Measurements from ENCODE around the gene TBXA2R.

TBXA2R gene

DNA sequence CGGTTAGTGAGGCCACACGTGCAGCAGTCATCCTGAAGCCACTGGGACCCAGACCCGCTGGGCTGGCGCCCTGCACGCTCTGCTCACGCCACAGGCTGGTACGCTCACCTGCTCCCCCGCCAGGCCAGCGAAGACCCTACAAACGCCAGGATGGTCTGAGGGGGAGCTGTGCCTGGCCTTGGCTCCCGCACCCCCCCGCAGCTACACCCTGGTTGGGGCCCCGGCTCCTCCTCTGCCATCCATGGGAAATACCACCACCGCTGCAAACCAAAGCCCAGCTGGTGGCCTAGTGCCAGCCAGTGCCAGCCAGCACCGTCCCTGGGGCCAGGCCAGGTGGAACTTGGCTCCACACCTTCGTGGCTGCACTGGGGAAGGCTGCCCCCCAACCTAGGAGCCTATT is 43.2 kb upstream of the TBXA2R start:
- TF ChIP-seq, protein P1, sequence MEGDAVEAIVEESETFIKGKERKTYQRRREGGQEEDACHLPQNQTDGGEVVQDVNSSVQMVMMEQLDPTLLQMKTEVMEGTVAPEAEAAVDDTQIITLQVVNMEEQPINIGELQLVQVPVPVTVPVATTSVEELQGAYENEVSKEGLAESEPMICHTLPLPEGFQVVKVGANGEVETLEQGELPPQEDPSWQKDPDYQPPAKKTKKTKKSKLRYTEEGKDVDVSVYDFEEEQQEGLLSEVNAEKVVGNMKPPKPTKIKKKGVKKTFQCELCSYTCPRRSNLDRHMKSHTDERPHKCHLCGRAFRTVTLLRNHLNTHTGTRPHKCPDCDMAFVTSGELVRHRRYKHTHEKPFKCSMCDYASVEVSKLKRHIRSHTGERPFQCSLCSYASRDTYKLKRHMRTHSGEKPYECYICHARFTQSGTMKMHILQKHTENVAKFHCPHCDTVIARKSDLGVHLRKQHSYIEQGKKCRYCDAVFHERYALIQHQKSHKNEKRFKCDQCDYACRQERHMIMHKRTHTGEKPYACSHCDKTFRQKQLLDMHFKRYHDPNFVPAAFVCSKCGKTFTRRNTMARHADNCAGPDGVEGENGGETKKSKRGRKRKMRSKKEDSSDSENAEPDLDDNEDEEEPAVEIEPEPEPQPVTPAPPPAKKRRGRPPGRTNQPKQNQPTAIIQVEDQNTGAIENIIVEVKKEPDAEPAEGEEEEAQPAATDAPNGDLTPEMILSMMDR (IDR thresholded peaks at IDR 0.05) = no peak

DNA sequence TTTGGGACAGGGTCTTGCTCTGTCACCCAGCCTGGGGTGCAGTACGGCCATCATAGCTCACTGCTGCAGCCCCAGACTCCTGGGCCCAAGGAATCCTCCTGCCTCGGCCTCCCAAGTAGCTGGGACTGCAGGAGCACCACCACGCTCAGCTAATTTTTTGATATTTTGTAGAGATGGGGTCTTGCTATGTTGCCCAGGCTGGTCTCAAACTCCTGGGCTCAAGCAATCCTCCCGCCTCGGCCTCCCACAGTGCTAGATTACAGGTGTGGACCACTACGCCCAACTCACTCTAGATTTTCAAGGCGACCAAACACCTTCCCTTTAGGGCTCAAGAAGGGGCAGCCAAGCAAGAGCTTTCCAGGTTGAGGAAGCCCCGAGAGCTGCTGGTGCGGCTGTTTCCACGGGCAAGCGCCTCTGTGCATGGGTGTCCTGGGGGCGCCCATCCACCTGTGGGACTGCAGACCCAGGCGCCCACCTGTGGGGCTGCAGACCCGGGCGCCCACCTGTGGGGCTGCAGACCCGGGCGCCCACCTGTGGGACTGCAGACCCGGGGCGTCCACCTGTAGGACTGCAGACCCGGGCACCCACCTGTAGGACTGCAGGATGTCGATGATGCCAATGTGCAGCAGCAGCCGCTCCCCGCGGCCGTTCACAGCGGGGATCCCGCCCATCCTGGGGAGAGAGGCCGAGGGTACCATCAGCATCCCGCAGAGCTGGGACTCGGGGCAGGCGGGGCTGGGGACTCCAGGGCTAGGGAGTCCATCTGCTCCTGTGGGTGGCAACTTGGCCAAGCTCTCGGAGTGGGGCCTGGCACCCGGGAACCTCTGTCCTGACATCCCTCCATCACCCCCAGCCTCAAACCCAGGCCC is 41.6 kb upstream of the TBXA2R start:
- TF ChIP-seq, protein P1 (IDR thresholded peaks at IDR 0.05) = no peak

DNA sequence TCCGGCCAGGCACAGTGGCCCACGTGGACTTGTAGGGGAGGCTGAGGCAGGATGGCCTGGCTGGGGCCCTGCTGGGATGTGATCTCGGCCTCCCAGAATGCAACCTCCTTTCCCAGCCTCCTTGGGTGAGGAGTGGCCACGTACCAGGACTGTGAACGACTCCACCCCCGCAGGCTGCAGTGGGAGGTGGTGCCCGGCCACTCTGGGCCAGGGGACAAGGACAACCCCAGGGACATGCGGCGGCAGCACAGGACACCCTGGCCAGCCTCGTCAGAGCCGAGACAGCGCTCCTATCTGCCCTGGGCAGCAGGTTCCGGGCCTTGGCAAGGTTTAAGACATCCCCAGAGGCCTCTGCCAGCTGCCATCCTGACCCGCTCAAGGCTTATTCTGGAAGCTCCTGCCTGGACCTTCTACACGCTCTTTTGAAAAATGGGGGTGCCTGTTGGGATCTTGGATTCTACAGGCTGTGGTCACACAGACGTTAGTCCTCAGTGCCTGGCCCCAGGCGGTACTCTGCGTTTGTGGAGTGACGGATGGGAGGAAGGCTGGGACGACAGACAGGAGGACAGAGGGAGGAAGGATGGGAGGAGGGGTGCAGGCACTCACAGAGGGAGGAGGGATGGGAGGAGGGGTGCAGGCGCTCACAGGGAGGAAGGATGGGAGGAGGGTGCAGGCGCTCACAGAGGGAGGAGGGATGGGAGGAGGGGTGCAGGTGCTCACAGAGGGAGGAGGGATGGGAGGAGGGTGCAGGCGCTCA is 39.8 kb upstream of the TBXA2R start:
- TF ChIP-seq, protein P1 (IDR thresholded peaks at IDR 0.05) = no peak

DNA sequence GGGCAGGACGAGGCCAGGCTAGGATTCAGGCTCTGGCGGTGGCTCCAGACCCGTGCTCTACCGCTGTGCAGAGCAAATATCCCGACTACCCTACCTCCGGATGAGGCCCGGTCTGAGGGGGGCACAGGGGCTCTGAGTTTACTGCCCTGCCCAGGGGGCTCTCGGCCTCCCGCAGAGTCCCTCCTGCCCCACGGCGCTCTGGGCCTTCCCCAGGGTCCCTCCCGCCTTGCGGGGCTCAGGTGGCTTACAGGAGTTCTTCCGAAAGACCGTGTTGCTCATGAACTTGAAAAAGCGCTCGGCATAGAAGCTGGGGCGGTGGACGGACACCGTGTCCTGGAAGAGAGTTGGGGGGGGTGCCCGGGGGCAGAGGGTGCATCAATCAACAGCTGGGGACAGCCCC is 39.1 kb upstream of the TBXA2R start:
- TF ChIP-seq, protein P1 (IDR thresholded peaks at IDR 0.05) = no peak

DNA sequence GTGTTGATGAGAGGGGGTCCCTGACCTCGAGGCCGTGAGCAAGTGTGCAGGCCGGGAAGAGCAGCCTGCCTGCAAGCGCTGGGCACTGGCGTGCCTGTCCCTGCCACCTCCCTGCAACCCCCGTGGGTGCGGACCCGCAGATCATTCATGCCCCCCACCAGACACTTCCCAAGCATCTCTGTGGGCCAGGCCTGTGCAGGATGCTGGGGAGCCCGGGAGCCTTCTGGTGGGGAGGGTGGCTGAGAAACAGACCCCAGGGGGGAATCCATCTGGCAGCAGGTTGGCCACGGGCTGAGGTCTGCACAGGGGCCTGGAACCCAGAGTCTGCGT is 38.4 kb upstream of the TBXA2R start:
- TF ChIP-seq, protein P1 (IDR thresholded peaks at IDR 0.05) = no peak

DNA sequence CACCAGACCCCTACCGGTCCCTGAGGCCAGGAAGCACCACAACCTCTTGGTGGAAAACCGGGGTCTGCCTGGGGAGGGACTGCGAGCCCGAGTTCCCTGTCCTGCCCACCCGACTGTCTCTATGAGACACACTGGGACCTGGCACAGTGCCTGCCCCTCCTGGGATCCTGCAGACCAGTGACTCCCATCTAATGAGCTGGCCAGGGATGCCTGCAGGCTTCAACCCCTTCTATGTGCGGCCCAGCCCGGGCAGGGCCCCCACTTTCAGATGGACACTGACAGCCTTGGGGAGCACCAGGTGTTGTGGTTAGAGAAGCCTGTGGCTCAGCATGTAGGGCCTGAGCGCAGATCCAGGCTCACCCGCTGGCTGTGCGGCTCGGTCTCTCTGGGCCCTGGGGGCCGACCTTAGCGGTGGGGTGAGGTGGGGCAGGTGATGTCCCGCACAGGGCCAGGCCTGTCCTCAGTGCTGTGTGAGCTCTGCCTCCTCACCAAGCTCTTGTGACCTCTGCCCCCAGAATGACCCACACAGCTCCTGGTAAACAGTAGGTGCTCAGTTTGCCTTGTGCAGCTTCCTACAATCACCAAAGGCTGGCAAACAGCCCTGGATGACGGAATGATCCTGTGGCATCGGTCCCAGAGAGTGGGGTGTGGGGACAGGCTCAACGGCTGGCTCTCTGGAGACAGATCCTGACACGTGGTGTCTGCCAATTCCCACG is 37.8 kb upstream of the TBXA2R start:
- TF ChIP-seq, protein P1 (IDR thresholded peaks at IDR 0.05) = no peak

DNA sequence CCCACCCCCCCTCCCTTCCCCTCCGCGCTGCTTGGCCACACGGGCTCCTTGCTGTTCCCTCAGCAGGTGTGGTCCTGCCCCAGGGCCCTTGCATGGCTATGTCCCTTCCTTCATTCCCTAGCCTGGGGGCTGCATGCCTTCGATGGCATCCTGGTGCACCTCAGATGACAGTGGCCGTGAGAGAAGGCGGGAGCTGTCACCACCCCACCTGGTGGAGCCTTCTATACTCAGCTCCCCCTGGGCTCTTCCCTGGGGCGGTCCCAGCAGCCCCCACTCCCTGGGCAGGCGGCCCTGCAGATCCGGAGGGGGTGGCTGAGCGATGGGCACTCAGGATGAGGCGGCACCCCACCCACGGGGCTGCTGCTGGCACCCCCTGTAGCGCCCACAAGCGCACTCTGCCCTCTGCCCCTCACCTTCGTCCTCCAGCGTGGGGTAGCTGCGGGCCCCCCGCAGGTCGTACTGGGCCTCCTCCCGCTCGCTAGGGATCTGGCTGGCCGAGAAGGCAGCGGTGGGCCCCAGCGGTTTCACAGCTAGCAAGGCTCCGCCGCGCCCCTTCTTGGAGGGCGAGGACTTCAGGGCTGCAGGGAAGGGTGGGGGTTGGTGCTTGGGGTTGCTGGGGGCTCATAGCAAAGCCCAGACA is 37.1 kb upstream of the TBXA2R start:
- TF ChIP-seq, protein P1 (IDR thresholded peaks at IDR 0.05) = no peak

Measured in LNCAP (cell line).